Right forelimb (tissue), 1 donor: ENCODE measurements around the gene FOSL1.
A peak's percentile ranks its signal among the peaks of the same experiment; 100 is the strongest.

Experiments
- DNase-seq: peaks from one replicate; pipeline ENCODE4 v3.0.0-alpha.2; 2018

FOSL1 gene

DNA sequence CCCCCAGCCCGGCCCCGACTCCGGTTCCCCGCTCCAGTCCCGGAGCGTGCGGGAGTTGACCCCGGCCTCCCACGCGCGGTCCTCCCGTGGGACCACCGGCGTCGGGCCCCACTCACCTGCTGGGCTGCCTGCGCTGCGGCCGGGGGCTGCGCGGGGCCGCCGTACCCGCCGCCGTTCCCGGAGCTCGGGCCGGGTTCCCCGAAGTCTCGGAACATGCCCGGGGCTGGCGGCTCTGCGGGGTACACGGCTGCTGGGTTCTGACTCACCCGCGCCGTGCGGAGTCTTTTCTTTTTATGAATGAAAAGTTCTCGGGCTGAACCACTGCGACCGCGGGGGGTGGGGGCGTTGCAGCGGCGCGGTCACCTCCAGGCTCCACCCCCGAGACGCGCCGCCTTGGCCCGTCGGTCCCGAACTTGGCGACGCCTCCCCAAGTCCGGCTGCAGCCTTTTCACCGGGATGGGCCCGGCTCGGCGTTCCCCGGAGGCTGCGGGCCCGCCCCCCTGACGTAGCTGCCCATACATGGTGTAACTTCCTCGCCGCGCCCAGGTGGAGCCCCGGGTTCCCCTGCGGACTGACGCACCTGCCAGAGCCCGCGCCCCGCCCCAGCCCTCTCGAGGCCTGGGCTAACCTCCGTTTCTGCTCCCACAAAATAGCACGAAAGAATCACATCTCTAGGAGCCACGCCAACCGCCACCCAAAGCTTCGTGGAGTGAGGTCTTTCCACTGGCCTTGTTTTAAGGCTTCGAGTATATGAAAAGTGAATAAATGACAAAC, at the start of gene FOSL1:
TSS of gene FOSL1 (minus strand) at position 264 of the 774 bp plus-strand sequence. CDS start at position 215, 49 bp downstream.
- DNase-seq: peak; percentile 66

DNA sequence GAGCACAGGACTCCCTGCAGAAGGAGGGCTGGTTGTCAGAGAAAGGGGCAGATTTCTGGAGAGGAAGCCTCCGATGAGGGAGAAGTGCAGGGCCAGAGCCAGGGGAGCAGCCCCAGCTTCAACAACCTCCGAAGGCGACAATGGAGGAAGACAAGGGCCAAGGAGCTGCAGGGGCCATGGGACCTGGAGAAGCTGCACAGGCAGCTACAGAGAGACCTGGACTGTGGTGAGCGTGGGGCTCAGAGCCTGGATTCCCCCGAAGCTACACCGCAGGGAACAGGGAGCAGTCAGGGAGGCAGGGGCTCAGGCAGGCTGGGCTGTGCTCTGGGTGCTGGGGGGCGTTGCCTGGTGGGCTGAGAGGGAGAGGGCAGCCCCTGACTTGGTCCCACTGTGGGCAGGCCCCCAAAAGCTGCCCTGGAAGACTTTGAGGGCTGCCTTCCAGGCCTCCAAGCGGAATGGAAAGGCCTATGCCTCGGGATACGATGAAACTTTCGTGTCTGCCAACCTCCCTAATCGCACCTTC, 47.5 kb upstream of the FOSL1 start:
- no peak for DNase-seq

DNA sequence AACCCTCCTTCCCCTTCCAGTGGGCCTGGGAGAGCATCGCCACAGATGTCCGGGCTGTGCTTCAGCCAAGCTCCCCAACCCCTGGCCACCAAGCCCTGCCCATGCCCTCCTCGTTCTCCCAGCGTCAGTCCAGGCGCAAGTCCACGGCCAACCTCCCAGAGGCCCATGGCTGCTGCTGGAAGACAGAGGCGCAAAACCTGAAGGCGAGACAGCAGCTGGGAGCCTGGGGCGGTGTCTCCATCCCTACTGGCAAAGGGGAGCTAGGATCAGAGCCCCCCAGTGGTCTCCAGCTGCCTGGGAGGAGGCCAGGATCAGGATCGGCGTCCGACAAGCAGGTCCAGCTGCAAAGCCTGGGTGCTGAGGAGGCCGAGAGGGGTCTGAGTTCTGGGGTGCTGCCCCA, 46.9 kb upstream of the FOSL1 start:
- DNase-seq: no peak

DNA sequence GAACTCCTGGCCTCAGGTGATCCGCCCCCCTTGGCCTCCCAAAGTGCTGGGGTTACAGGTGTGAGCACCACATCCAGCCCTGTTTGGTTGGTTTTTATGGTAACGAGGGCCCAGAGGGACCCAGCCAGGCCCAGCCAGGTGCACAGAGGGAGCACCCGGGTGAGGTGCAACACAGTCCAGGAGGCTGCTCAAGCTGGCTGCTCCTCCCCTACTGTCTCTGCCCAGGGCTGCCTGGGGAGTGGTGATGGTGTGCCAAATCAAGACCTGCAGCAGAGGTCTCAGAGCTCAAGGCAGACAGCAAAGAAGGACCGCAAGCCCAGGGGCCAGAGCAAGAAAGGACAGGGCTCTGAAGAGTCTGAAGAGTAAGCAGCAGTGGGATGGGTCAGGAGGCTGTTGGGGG, 46.5 kb upstream of the FOSL1 start:
- DNase-seq: no peak

DNA sequence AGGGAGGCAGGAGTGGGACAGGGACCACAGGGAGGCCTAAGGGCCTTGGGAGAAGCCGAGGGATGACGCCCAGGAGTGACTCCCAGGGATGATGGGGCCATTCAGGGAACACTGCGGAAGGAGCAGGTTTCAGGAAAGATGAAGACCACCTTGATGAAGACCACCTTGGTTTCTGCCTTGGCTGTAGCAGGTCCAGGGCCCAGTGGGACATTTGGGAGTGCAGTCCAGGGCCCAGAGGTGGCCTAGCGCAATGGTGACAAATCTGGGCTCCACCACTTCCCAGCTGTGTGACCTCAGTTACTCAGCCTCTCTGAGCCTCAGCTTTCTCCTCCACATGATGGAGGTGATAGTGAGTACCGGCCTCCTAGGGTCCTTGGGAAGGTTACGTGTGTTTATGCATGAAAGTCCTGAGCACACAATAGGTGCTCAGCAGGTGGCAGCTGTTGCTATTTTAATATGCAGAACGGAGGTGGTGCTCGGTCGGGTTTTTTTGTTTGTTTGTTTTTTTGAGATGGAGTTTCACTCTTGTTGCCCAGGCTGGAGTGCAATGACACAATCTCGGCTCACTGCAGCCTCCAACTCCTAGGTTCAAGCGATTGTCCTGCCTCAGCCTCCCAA, 45.9 kb upstream of the FOSL1 start:
- DNase-seq: no peak

DNA sequence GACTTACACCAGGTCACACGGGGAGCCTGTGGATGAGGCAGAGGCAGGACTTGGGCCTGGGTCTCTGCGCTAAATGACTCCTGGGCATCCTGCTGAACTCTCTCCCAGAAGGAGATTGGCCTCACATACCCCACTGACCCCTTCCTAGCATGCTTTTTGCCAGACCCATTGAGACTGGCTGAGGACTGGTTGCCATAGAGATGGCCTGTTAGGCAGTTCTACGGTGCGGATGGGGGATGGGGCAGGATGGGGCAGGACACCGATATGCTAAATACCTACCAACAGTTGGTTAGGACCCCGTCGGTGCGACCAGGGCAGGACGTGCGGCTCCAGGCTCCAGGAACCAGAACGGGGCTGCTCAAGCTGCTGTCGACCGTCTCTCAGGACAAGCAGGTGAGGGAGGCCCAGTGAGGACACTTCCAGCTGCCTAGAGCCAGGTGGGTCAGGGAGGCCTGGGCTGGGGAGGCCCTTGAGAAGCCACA, 45.3 kb upstream of the FOSL1 start, which contains the start of gene TSGA10IP:
TSS of gene TSGA10IP (plus strand) at position 51 of the 482 bp plus-strand sequence. CDS start at position 247, 196 bp downstream.
- DNase-seq: no peak

DNA sequence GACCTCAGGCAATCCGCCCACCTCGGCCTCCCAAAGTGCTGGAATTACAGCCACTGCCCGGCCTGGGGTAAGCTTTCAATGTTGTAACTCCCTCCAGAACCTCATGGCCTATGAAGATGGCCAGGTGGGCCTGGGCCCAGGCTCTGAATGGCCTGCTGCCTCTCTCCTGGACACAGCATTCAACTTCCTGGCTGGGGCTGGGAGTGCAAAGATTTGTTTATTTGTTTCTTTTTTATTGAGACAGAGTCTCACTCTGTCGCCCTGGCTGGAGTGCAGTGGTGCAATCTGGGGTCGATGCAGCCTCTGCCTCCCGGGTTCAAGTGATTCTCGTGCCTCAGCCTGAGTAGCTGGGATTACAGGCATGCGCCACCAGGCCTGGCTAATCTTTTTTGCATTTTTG, 44.6 kb upstream of the FOSL1 start:
- DNase-seq: no peak

DNA sequence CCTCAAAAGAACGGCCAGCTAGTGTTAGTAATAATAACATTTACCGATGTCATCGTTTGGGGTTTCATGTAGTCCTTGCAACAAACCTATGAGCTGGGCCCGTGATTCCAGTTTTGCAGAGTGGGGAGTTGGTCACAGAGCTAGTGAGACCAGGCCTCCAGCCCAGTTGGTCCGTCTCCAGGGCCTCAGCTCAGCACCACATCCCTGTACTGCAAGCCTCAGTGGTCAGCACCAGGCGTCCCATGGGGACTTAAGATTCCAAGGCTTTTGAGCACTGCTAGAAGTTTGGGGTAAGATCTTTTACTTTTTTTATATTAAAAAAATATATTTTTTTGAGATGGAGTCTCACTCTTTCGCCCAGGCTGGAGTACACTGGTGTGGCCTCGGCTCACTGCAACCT, 44.0 kb upstream of the FOSL1 start:
- no peak for DNase-seq

DNA sequence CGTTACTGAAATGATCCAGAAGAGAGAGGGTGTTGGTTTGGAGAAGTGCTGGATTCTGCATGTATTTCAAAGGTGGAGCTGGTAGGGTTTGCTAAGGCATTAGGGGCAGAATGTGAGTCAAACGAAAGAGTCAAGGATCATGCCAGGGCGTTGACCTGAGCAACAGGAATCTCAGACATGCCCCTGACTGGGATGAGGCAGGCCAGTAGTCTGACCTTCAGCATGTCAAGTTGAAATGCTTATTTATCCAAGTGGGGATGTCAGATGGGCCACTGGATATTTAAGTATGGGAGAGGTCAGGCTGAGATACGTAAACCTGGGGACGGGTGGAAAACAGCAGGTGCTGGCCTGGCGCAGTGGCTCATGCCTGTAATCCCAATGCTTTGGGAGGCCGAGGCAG, 42.3 kb upstream of the FOSL1 start:
- no peak for DNase-seq

DNA sequence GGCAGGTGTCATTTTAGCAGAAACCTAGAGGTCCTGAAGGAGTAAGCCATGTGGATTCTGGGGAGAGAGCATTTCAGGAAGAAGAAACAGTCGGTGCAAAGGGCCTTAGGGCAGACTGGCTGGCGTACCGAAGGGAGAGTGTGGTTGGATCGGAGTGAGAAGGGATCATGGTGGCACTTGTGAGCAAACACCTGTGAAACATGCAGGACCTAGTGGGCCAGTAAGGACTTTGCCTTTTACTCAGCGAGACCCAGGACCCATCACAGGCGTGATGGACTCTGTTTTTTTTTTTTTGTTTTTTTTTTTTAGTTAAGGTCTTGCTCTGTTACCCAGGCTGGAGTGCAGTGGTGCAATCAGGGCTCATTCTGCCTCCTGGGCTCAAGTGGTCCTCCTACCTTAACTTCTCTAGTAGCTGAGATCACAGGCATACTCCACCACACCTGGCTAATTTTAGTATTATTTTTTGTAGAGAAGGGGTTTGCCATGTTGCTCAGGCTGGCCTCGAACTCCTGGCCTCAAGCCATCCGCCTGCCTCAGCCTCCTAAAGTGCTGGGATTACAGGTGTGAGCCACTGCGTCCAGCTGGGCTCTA, 41.6 kb upstream of the FOSL1 start:
- no peak for DNase-seq

DNA sequence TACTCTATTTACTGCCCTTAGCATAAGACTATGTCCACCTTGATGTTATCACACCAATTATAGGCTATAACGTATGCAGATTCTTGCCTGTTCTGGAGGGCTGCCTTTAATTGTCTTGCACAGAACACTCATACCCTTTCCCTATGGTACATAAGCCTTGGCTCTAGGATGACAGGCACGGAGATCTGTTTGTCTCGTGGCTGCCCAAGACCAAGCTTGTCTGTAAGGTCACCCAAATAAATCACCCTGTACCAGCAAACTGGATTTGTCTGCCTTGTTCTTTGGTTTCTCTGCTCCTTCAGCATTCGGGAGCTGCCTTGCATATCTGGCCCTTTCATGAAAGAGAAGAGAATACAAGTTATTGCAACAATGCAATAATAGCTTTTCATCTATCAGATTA, 37.6 kb upstream of the FOSL1 start:
- DNase-seq: no peak

DNA sequence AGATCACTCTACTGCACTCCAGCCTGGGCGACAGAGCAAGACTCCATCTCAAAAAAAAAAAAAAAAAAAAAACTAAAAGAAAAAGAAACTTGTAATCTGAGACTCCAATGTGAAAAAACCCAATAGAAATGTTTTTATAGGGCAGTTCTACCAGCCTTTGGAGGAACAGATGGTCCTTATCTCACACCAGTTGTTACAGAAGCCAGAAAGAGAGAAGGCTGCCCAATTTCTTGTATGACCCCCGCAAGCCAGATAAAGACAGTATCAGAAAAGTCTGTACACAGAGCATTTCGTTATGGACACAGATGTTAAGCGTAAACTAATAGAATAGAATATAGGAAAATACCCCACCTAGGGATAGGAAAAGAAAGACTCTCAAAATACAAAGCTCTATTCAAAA, 33.8 kb upstream of the FOSL1 start:
- DNase-seq: no peak

DNA sequence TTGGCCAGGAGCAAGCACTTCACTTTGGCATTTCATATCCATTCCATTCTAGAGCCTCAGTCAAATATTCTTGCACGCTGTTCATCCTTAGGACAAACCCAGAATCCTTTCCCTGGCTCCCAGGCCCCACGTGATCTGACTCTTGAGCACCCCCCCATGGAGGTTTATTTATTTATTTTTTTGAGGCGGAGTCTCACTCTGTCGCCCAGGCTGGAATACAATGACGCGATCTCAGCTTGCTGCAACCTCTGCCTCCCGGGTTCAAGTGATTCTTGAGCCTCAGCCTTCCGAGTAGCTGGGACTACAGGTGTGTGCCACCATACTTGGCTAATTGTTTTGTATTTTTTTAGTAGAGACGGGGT, 32.4 kb upstream of the FOSL1 start:
- DNase-seq: no peak

DNA sequence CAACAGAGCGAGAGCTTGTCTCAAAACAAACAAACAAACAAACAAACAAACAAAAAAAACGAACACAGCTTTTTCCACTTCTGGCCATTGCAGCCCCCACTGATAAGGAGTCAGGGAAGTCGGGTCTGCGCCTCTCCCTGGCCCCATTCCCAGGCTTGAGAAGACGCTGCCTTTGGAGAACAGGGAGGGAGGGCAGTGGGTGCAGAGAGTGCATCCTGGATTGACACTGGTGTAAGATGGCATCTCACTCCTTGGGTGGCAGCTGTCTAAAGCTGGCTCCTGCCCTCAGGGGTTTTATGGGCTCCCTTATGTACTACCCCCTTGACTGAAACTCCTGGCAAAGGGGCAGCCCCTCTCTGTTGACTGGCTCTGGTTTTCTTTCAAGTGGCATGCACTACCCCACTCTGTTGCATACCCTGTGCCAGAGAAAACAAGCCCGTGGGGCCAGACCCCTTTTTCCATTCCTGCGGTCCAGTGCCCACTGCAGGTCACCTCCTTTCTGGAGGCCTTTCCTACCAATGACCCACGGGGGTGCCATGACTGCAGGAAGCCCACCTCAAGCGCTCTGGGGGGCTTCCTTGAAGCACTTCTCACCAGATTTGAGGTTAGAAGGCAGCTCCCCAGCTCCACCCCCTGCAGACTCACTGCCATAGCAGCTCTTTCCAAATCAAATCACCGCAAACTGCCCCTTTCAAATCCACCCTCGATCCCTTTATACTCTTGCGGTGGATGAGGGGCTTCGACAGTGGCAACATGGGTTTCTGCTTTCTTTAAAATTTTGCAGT, 31.8 kb upstream of the FOSL1 start:
- DNase-seq: no peak

DNA sequence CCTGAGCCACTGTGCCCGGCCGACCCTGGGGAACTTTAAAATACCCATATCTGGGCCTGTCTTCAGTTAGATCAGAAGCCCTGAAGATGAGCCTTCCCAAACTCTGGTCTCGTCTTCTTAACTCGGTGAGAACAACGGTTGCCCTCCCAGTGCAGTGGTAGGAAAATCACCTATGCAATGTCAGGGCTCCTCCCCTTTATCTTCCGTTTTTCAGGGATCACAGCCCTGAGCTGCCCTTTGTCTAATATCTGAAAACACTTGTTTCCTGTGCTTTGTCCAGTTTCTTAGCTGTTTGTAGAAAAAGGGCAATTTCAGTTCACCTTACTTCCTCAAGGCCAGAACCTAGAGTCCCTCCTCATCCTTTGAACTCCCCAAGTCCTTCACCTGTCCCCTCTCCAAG, 28.5 kb upstream of the FOSL1 start:
- no peak for DNase-seq

DNA sequence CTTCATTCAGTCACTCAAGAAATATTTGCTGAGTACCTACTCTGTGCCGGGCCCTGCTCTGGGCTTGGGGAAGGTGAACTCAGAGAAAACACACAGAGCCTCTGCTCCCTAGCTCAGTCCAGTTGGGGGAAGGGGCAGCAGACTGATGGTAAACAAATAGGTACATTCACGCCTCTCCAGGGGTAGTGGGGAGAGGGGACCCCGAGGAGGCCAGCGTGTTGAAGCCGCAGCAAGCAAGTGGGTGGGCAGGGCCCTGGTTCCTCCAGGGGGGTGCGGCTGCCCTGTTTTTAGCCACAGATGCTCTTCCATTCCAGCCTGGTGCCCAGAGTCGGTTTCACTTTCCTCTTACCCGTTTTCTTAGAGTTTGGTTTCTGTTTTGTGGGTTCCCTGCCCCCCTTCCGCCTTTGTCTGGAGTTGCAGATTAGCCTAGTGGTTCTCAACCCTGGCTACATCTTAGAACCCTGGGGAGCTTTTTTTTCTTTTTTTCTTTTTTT, 27.8 kb upstream of the FOSL1 start:
- no peak for DNase-seq

DNA sequence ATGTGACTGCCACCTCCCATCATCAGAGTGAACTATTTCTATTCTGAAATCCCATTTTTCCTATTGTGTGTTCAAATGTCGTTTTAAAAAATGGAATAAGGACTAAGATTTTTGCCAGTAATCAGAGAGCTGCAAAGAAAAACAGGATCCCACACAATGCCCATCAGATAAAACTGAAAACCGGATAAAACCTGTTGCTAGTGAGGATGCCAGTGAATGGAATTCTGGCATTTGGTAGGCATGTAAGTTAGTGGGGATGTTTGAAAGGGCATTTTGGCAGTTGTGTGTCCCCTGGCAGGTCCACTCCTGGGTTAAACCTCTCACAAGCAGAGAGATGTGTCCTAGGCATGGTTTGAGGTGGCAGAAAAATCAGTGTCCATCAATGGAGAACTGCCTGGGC, 25.2 kb upstream of the FOSL1 start:
- no peak for DNase-seq

DNA sequence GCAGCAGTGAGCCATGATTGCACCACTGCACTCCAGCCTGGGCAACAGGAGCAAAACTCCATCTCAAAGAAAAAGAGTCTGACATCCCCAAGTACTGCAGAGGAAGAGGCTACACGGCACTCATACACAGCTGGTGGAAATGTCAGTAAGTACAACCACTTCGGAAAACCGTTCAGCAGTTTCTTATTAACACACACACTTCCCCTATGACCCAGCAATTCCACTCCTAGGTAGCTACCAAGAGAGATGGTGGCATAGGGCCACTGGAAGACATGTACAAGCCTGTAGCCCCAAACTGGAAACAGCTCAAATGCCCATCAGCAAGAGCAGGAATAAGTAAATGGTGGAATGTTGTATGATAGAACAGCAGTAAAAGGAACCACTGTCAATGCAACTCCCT, 22.4 kb upstream of the FOSL1 start:
- no peak for DNase-seq

DNA sequence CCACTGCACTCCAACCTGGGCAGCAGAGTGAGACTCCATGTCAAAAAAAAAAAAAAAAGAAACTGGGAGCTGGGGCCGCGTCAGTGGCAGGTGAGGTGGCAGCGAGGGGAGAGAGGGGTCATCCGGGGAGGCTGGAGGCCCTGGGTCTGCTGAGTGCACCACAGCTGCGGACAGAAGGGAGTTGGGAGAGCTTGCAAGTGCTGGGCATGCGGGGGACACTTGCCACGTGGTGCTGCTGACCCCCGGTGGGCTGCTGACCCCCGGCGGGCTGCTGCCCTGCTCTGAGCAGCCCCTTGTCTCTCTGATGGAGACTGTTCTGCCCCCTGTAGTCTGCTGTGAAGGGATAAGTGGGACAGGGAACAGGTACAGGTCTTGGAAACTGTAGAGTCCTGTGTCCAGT, 21.7 kb upstream of the FOSL1 start:
- DNase-seq: no peak

DNA sequence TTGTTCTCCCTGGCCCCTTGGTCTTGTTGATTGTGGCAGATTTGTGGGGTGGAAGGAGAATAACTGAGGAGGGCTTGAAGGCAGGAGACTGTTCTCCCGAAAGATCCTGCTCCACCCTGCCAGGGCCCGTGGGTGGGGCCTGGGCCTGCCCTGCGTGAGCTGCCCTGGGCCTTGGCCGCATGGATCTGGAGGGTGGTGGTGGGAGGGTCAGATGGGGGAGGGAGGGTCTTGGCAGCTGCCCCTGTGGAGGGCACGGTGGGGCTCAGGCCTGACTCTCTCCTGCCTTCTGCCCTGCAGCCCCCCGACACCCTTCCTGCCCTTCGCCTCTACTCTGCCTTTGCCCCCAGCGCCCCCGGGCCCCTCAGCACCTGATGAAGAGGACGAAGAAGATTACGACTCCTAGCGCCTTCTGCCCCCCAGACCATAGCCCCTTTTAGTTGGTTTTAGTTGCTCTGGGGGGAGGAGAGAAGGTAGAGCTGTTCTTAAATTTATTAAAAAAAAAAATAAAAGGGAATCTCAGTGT, 20.9 kb upstream of the FOSL1 start:
- DNase-seq: no peak

DNA sequence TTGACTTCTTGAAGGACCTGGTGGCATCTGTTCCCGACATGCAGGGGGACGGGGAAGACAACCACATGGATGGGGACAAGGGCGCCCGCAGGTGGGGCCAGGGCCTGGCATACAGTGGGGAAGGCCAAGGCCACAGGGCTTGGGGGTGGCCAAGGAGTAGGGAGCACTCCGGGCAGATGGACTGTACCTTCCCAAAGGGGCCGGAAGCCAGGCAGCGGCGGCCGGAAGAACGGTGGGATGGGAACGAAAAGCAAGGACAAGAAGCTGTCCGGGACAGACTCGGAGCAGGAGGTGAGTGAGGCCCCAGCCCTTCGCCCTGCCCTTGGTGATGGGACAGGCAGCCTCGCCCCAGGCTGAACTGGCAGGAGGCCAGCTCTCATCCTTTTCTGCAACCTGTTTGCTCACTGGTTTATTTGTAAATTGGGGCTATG, 20.2 kb upstream of the FOSL1 start:
- no peak for DNase-seq

DNA sequence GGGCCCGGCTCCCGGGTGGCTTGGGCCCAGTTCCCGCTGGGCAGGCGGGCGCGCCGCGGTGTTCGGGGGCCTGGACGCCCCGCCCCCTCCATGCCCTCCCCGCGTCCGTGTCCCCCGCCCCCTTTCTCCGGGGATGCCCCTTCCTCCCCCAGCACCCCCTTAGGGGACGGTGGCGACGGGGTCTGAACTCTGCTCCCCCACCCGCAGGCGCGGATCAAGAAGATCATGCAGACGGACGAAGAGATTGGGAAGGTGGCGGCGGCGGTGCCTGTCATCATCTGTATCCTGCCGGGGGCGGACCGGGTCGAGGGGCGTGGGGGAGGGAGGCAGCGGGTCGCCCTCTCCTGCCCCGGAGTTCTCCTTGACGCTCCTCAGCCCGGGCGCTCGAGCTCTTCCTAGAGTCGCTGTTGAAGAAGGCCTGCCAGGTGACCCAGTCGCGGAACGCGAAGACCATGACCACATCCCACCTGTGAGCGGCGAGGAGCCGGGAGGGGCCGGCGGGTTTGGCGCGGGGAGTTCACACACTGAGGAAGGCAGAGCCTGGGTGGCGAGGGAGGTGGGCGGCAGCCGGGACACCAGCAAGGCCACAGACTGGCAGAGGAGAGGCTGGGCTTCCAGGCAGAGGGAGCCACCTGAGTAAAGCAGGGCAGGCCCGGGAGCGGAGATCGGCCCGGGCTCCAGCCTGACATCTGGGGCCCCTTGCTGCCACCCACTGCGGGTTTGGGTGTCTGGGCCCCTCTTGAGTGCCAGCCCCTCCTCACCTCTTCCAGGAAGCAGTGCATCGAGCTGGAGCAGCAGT, 19.6 kb upstream of the FOSL1 start:
- peak; percentile 67 for DNase-seq
